MM.1S (cell line): Measurements from ENCODE around the gene PTPRK.

ENCODE experiments used
- EZH2 ChIP-seq: fragments of 300-600 bp; sonication (generic); optimal IDR thresholded peaks from 2 replicates; pipeline ENCODE3; 2017; ENCODE audit warnings: low read depth, mild to moderate bottlenecking, antibody characterized with exemption, low read length, mixed read lengths
- EZH2phosphoT487 ChIP-seq: fragments of 300-600 bp; sonication (generic); IDR thresholded peaks from 2 replicates; pipeline ENCODE4 v1.6.1; 2018; ENCODE audit warnings: antibody characterized with exemption, low read length
- TF ChIP-seq, protein P1 (sequence below): fragments of 300-600 bp; sonication (generic); IDR thresholded peaks from 2 replicates; pipeline ENCODE4 v1.5.1; 2016; ENCODE audit warnings: antibody characterized with exemption, low read length, mixed read lengths

DNA sequence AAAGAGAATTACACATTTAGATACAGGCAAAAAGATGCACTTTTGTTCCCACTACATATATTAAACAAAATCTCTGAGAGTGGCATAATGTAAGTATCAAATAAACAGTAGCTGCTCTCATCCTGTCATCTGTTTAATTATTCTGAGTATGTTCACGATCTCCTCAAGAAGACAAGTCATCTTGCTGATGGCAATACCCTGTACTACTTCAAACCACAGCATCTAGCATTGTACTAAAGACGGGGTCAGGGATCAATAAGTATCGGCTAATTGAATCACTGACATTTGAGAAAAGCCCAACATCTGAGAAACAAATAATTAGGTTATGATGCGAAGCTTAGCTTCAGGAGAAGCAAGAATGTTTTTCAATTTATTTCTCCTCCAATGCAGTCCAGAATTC, 175.1 kb downstream of the PTPRK start:
- TF ChIP-seq EZH2phosphoT487: no peak
- TF ChIP-seq, protein P1, sequence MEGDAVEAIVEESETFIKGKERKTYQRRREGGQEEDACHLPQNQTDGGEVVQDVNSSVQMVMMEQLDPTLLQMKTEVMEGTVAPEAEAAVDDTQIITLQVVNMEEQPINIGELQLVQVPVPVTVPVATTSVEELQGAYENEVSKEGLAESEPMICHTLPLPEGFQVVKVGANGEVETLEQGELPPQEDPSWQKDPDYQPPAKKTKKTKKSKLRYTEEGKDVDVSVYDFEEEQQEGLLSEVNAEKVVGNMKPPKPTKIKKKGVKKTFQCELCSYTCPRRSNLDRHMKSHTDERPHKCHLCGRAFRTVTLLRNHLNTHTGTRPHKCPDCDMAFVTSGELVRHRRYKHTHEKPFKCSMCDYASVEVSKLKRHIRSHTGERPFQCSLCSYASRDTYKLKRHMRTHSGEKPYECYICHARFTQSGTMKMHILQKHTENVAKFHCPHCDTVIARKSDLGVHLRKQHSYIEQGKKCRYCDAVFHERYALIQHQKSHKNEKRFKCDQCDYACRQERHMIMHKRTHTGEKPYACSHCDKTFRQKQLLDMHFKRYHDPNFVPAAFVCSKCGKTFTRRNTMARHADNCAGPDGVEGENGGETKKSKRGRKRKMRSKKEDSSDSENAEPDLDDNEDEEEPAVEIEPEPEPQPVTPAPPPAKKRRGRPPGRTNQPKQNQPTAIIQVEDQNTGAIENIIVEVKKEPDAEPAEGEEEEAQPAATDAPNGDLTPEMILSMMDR: no peak
- no peak for TF ChIP-seq EZH2
